Stomach smooth muscle (tissue), 2 donors: ENCODE data around the gene PARL.

Experiments
- H3K27ac ChIP-seq: one replicate; pipeline ENCODE4 v1.7.0; 2013; ENCODE audit warnings: mild to moderate bottlenecking, low read length, inconsistent platforms
- H3K27me3 ChIP-seq, 2 donors: one replicate each; pipeline ENCODE4 v1.7.0; 2013; ENCODE audit warnings: low read length in 2 of 2; ENCODE audit not compliant: insufficient read depth in 2 of 2, control insufficient read depth in 1 of 2
- H3K36me3 ChIP-seq, 2 donors: one replicate each; pipeline ENCODE4 v1.7.0; 2013; ENCODE audit warnings: low read length in 2 of 2; ENCODE audit not compliant: control insufficient read depth in 2 of 2, insufficient read depth in 2 of 2
- H3K4me1 ChIP-seq: one replicate; pipeline ENCODE4 v1.7.0; 2013; ENCODE audit warnings: low read length; ENCODE audit not compliant: control insufficient read depth, insufficient read depth
- H3K4me3 ChIP-seq, 2 donors: one replicate each; pipeline ENCODE4 v1.7.0; 2013; ENCODE audit warnings: low read length in 2 of 2
- H3K9ac ChIP-seq, 2 donors: one replicate each; pipeline ENCODE4 v1.7.0; 2013; ENCODE audit warnings: low read length in 2 of 2, mild to moderate bottlenecking in 1 of 2
- H3K9me3 ChIP-seq, 2 donors: one replicate each; pipeline ENCODE4 v1.7.0; 2013; ENCODE audit warnings: low read length in 2 of 2; ENCODE audit not compliant: control insufficient read depth in 2 of 2
- donor health status: healthy.
- donor health status: Pancreatic carcinoma.

PARL gene

GRCh38 chr3:183917776-183918175 is 33.1 kb upstream of the PARL start:
- H3K9ac ChIP-seq, result no peak overlapping the region
- peaks cover 12 to 21% of the 10 kb centered on the region in 2 donors for H3K36me3 ChIP-seq
- H3K27ac ChIP-seq, result peak overlapping the region; percentile 2
- H3K4me3 ChIP-seq, result no peak overlapping the region
- H3K27me3 ChIP-seq, result no peaks in the 10 kb centered on the region
- H3K9me3 ChIP-seq, result no peaks in the 10 kb centered on the region
- H3K4me1 ChIP-seq, result no peaks in the 10 kb centered on the region

DNA sequence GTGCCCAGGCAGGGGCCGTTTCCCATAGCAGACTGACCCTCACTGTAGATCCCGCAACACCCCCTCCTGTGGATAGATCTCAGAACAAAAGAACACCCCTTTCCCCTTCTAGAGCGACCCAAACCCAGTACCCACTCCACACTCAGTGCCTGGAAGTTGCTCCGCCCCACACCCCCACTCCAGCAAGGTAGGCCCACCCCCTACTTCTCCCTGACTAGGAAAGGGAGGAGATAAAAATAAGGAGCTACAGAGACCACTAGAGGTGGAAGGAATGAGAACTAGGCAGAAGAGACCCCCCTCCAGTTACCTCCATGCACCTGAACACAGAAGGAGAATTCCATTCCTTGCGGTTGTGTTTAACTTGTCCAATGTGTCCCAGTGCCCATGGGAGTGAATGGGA is 30.2 kb upstream of the PARL start:
- no peaks in the 10 kb centered on the region for H3K4me1 ChIP-seq
- H3K27ac ChIP-seq, result no peak overlapping the region
- H3K4me3 ChIP-seq, result no peak overlapping the region
- no peak overlapping the region for H3K9ac ChIP-seq
- H3K9me3 ChIP-seq, result no peaks in the 10 kb centered on the region
- peaks cover 3 to 4% of the 10 kb centered on the region in 2 donors for H3K36me3 ChIP-seq
- no peaks in the 10 kb centered on the region for H3K27me3 ChIP-seq

DNA sequence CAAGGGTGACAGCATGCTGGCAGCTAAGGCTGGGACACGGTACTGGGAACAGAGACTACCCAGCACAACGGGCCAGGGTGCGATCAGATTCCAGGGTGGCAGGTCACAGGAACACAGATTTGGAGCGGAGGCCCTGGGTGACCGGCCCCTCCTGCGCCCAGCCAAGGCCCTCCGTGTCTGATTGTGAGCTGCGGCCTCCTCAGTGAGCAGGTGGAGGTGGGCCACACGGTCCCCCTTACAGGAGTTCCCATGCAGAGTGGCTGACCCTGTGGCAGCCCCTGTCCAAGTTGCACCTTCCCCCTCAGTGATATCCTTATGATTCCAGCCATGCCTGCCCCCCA is 28.9 kb upstream of the PARL start:
- H3K9me3 ChIP-seq, result no peaks in the 10 kb centered on the region
- H3K9ac ChIP-seq, result no peak overlapping the region
- no peak overlapping the region for H3K4me3 ChIP-seq
- H3K27me3 ChIP-seq, result no peaks in the 10 kb centered on the region
- H3K36me3 ChIP-seq, result no peaks in the 10 kb centered on the region
- no peaks in the 10 kb centered on the region for H3K4me1 ChIP-seq
- H3K27ac ChIP-seq, result no peak overlapping the region

GRCh38 chr3:183912895-183913579 is 28.4 kb upstream of the PARL start:
- Histone ChIP-seq H3K9me3 (no peaks in the 10 kb centered on the region), H3K9ac (no peak overlapping the region), H3K27ac (no peak overlapping the region), H3K4me3 (no peak overlapping the region), H3K4me1 (no peaks in the 10 kb centered on the region), H3K27me3 (no peaks in the 10 kb centered on the region), H3K36me3 (no peaks in the 10 kb centered on the region)

DNA sequence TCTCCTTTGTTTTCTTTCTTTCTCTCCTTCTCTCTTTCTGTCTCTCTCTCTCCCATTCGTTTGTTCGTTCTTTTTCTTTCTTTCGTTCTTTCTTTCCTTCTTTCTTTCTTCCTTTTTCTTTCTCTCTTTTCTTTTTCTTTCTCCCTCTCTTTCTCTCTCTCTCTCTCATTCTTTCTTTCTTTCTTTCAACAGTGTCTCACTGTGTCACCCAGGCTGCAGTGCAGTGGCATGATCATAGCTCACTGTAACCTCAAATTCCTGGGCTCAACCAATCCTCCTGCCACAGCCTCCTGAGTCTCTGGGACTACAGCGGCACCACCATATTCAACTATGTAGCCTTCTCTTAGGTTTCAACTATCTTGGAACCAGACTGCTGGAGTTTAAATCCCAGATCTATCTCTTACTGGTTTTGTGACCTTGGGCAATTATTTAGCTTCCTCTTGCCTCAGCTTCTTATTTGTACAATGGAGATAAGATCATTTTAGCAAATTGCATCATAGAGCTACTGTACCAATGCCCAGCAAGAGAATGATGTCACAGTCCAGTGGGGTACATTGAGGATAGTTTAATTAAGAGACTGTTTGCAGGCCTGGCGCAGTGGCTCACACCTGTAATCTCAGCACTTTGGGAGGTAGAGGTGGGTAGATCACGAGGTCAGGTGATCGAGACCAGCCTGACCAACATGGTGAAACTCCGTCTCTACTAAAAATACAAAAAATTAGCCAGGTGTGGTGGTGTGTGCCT is 27.3 kb upstream of the PARL start:
- no peaks in the 10 kb centered on the region for H3K27me3 ChIP-seq

GRCh38 chr3:183911087-183911486 is 26.4 kb upstream of the PARL start:
- no peaks in the 10 kb centered on the region for H3K27me3 ChIP-seq
- H3K4me1 ChIP-seq, result no peaks in the 10 kb centered on the region
- no peaks in the 10 kb centered on the region for H3K9me3 ChIP-seq
- no peak overlapping the region for H3K9ac ChIP-seq
- H3K4me3 ChIP-seq, result no peak overlapping the region
- no peak overlapping the region for H3K27ac ChIP-seq
- no peaks in the 10 kb centered on the region for H3K36me3 ChIP-seq

More for the DNA sequence above, 27.3 kb upstream of the PARL start:
- no peak overlapping the region for H3K9ac ChIP-seq
- no peaks in the 10 kb centered on the region for H3K4me1 ChIP-seq
- H3K4me3 ChIP-seq, result no peak overlapping the region
- no peaks in the 10 kb centered on the region for H3K36me3 ChIP-seq
- no peaks in the 10 kb centered on the region for H3K9me3 ChIP-seq
- H3K27ac ChIP-seq, result no peak overlapping the region

GRCh38 chr3:183909030-183909600 is 24.4 kb upstream of the PARL start:
- H3K9me3 ChIP-seq, result no peaks in the 10 kb centered on the region
- H3K4me1 ChIP-seq, result no peaks in the 10 kb centered on the region
- H3K27me3 ChIP-seq, result peaks cover 0 to 2% of the 10 kb centered on the region in 2 donors
- H3K4me3 ChIP-seq, result no peak overlapping the region
- H3K36me3 ChIP-seq, result no peaks in the 10 kb centered on the region
- H3K27ac ChIP-seq, result no peak overlapping the region
- no peak overlapping the region for H3K9ac ChIP-seq

DNA sequence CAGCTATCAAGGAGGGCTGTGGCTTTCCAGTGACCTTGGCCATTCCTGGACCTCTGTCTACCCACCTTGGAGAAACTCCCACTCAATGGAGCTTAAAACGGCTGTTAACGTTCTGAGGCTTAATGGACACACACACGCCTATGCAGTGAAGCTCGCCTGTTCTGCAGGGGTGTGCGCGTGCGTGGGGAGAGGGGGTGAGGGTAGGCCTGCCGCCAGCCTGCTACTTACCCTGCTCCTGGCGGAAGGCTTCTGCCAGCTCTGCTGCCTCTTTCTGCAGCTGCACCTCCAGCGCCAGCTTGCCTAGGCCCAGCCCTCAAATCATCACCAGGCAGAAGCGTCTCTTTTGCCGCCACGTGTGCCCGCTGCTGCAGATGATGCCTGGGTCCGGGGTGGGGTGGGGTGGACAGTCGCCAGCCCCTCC is 23.2 kb upstream of the PARL start:
- no peaks in the 10 kb centered on the region for H3K36me3 ChIP-seq
- no peaks in the 10 kb centered on the region for H3K9me3 ChIP-seq
- H3K4me1 ChIP-seq, result no peaks in the 10 kb centered on the region
- no peak overlapping the region for H3K4me3 ChIP-seq
- H3K9ac ChIP-seq, result no peak overlapping the region
- no peak overlapping the region for H3K27ac ChIP-seq
- H3K27me3 ChIP-seq, result peaks cover 0 to 4% of the 10 kb centered on the region in 2 donors

DNA sequence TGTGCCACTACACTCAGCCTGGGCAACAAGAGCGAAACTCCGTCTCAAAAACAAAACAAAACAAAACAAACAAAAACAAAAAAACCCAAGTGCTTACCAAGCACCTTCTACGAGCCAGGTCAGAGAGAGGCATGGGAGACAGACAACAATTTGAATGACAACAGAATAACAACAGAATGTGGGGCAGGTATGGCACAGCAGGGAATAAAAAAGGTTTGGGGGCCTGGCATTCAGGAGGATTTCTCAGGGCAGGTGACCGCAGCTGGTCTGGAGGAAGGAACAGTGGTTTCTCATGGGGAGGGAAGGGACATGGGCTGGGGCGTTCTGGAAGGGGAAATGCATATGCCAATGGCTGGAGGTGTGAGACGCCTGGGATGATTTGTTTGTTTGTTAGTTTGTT is 22.5 kb upstream of the PARL start:
- no peak overlapping the region for H3K9ac ChIP-seq
- H3K36me3 ChIP-seq, result no peaks in the 10 kb centered on the region
- no peak overlapping the region for H3K4me3 ChIP-seq
- no peak overlapping the region for H3K27ac ChIP-seq
- peaks cover 0 to 4% of the 10 kb centered on the region in 2 donors for H3K27me3 ChIP-seq
- H3K9me3 ChIP-seq, result no peaks in the 10 kb centered on the region
- H3K4me1 ChIP-seq, result no peaks in the 10 kb centered on the region

DNA sequence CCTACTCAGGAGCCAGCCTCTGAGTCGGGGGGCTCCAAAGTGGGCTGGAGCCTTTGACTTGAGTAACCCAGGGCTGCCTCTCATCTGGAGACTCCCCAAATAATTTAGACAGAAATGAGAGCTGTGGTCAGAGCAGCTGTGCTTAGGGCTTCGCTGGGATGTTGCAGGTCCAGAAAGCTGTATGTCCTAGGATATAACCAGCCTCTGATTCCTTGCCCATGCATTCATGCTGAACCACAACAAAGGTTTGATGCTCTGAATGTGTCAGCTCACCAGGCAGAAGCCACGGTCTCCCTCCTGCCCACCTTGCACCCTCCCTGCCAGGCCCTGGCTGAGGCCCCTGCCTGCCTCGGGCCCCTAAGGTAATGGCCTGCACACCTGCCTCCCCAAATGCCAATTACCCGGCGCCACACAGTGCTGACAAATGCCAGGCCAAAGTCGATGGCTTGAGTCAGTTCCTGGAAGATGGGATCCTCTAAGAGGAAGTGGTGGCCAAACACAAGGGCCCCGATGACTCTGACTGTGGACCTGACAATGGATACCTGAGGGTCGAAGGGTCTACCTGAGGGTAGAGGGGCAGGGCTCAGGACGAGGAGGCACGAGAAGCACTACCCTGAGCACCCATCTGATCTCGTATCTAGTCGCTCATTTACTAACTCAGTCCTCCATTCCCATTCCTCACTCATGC is 21.7 kb upstream of the PARL start:
- no peaks in the 10 kb centered on the region for H3K9me3 ChIP-seq
- no peaks in the 10 kb centered on the region for H3K36me3 ChIP-seq
- no peak overlapping the region for H3K9ac ChIP-seq
- no peak overlapping the region for H3K27ac ChIP-seq
- H3K4me1 ChIP-seq, result no peaks in the 10 kb centered on the region
- H3K4me3 ChIP-seq, result no peak overlapping the region
- H3K27me3 ChIP-seq, result peaks cover 0 to 4% of the 10 kb centered on the region in 2 donors
